Astrocyte of the cerebellum (primary cell): ENCODE data around the gene NPRL2.

ENCODE experiments used
- DNase-seq: peaks from one replicate; pipeline ENCODE4 v3.0.0-alpha.2; 2011; ENCODE audit warnings: low read depth
- H3K4me3 ChIP-seq: 2 replicates; pipeline ENCODE4 v1.5.1; 2011; ENCODE audit warnings: mild to moderate bottlenecking, low read depth, low read length, moderate library complexity
- in situ Hi-C: cut with HindIII; loops from 2 replicates; pipeline ENCODE4 v1.10.0; 2017; ENCODE audit warnings: low sequenced_read_pairs
- TF ChIP-seq, protein P1 (sequence below): IDR thresholded peaks from 2 replicates; pipeline ENCODE4 v1.5.1; 2012; ENCODE audit warnings: low read length, low read depth, moderate library complexity, mild to moderate bottlenecking; ENCODE audit errors: missing control alignments

Gene NPRL2

DNA sequence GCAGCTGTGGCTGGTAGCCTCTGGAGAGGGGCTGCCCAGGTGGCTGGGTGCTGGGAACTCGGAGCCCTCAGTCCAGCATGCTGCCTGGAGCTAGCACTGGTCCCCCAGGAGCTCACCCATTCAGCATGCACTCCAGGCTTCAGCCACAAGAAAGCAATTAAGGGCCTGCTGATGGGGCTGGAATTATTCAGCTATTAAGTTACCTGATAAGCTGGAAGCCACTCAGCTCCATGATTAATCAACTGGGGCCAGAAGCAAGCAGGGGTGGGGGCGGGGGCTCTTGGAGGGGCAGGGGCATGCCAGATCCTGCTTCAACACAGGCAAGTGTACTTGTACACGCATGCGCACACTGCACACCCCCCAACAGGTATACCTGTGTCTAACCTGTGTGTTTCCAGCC lies 30.8 kb upstream of the NPRL2 start:
- TF ChIP-seq, protein P1, sequence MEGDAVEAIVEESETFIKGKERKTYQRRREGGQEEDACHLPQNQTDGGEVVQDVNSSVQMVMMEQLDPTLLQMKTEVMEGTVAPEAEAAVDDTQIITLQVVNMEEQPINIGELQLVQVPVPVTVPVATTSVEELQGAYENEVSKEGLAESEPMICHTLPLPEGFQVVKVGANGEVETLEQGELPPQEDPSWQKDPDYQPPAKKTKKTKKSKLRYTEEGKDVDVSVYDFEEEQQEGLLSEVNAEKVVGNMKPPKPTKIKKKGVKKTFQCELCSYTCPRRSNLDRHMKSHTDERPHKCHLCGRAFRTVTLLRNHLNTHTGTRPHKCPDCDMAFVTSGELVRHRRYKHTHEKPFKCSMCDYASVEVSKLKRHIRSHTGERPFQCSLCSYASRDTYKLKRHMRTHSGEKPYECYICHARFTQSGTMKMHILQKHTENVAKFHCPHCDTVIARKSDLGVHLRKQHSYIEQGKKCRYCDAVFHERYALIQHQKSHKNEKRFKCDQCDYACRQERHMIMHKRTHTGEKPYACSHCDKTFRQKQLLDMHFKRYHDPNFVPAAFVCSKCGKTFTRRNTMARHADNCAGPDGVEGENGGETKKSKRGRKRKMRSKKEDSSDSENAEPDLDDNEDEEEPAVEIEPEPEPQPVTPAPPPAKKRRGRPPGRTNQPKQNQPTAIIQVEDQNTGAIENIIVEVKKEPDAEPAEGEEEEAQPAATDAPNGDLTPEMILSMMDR = no peak
- no peak overlapping the region for H3K4me3 ChIP-seq
- no peak for DNase-seq
- in situ Hi-C loops = no loop called here

DNA sequence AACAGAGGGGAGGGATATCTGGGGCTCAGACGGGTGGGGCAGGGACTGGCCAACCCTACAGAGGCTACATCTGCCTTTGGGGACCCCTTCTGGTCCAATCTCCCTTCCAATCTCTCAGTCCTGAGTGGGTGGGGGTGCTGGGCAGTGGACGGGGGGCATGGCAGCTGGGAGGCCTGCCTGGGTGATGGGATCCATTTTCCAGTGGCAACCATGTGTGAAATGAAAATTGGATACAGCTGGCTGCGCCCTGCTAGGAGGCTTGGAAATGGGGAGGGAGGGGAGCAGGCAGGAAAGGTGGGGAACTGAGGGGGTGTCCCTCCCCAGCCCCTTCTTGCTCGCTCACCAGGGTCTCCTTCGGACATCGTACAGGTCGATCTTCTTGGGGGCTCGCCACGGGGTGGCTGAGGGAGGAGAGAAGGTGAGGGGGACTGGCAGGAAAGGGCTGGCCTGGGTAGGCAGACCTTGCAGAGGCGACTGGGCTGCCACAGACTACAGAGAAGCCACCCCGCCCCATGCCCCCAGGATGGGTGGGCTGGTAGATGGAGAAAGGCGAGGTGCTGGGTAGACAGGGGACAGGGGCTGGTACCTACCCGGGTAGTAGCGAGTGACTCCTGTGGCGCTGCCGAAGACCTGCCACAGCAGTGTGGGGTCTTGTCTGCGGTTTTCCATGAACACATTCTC lies 30.0 kb upstream of the NPRL2 start:
- no peak overlapping the region for H3K4me3 ChIP-seq
- no peak for DNase-seq
- TF ChIP-seq, protein P1 = no peak
- in situ Hi-C loops = no loop called here

DNA sequence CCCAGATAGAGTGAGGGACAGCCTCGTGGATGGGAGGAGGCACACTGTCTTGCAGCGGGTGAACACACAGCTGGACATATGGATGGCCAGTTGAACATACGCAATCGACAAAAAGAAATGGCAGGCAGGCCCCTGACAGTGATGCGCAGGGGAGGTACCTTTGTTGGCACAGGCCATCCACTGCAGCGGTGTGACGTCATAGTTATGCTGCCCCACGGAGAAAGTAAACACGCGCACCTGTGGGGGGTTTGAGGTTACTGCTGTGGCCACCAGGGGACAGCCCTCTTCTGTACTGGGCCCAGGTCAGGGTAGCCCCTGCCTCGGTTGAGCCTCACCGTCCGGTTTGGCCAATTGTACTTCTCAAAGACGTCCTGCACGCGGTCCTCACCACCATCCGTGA lies 28.2 kb upstream of the NPRL2 start:
- in situ Hi-C loops = no loop called here
- no peak for DNase-seq
- TF ChIP-seq, protein P1 = no peak
- no peak overlapping the region for H3K4me3 ChIP-seq

DNA sequence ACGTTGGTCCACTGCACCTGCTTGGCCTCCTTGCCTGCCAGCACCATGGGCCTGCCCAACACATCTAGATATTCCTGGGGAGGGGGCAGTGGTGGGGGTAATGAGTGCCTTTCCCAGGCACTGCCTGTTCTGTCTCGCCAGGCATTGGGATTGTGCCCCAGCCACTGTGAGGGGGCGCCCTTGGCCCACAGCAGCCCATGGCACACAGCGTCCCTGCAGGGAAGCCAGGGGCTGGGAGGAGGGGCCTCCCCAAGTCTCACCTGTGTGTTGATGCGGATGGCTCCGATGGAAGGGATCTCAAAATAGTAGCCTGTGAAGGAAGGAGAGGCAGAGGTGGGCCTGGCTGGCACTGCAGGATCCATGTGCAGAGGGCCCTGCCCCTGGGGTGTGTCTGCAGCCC lies 27.4 kb upstream of the NPRL2 start:
- no peak for DNase-seq
- no peak overlapping the region for H3K4me3 ChIP-seq
- in situ Hi-C loops = no loop called here
- TF ChIP-seq, protein P1 = no peak

DNA sequence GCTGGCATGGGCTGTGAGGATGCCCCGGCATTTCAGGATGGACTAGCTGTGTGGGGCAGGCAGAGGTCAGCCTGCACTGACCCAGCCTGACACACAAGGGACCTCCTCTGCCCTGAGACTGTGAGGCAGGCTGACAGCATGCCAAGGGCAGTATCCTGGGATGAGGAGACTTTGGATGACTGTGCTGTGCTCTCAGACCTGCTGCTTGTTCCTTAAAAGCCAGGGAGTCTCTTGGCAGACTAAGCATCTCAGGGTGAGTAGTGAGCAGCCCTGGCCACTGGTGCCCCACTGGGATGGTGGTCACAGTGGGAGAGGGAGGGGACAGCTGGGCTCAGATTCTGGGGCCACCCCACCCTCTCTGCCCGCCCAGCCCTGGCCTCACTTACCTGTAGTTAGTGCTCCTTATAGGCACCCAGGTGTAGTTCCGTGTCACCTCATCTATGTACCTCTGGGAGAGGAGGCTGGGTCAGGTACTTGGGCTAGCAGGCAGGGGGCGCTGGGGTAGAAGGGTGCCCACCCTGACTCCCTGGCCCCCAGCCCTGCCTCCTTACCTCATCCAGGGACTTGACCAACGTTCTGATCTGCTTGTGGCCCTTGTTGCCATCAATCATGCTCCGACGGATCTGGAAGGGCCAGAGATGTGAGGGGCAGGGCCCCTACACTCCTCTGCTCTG lies 24.8 kb upstream of the NPRL2 start:
- TF ChIP-seq, protein P1 = no peak
- in situ Hi-C loops = no loop called here
- H3K4me3 ChIP-seq = no peak overlapping the region
- DNase-seq = no peak

DNA sequence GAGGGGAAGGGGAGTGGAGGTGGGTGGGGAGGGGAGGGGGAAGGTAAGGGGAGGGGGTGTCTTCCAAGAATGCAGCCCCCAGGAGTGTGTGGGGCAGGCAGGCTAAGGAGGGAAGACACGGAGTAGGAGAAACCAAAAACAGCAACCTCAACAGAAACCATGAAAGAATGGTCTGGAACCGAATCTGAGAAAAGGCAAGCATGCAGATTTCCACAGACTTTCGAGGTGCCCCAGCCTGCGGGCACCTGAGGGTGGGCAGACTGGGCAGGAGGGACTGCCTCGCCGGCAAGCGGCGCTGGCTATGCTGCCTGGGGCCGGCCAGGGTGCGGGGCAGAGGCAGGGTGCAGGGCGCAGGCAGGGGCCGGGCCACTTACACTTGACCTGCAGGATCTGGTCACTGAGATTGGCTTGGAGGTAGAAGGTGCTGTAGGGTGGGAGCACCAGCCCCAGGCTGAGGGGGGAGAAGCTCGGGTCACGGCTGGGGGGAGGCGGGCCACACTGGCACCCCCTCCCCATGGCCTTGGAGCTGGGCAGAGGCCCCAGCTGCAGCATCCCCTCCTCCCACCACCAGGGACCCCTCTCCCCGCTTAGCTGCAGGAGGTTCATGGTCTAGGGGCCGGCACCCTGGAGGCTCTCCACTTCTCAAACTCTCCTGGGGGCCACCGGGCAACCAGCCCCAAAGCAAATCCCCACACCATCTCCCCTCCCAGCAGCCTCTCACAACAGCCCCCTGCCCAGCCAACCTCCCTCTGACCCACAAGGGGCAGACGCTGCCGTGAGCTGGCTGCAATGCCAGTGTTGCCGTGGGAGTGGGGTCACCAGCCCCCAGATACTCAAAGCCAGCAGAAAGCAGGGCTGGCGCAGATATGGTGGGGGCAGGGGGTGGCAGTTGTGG lies 24.0 kb upstream of the NPRL2 start:
- DNase-seq = no peak
- in situ Hi-C loops = no loop called here
- H3K4me3 ChIP-seq = no peak overlapping the region
- TF ChIP-seq, protein P1 = no peak
